MCF 10A (cell line): ENCODE data around the gene ETNK2. TPM values are rescaled to one million over a fixed set of nuclear protein-coding genes. Genes with fewer than 3 reads are reported as not detected.

Experiments
- BruUV-seq: library from RNA; stranded (reverse); fragments of 400-500 nt; replicated peaks from 2 replicates; lab custom pipeline; 2021; lab: Mats Ljungman, UMichigan
- CTCF ChIA-PET: fragments of 300-600 bp; sonication (Branson Sonifier 250); formaldehyde crosslinking; extraction: SDS; loops from one replicate; lab custom pipeline; 2021; ENCODE audit warnings: antibody characterized with exemption, inconsistent platforms; lab: Yijun Ruan, JAX
- POLR2A ChIA-PET: fragments of 300-600, 350-650 bp; sonication (Branson Sonifier 250); formaldehyde crosslinking; extraction: SDS; loops from one replicate; lab custom pipeline; 2020; ENCODE audit warnings: antibody characterized with exemption, inconsistent platforms; lab: Yijun Ruan, JAX
- DNase-seq: peaks from one replicate; pipeline ENCODE4 v3.0.0-alpha.2; 2018; ENCODE audit not compliant: unreplicated experiment
- H3K27ac Mint-ChIP-seq: one replicate; pipeline ENCODE4 v1.8.0; 2022; ENCODE audit warnings: mild to moderate bottlenecking, low read depth, mixed read lengths; ENCODE audit not compliant: unreplicated experiment
- H3K27me3 Mint-ChIP-seq: one replicate; pipeline ENCODE4 v1.8.0; 2022; ENCODE audit warnings: mixed read lengths; ENCODE audit not compliant: insufficient read depth, unreplicated experiment
- H3K36me3 Mint-ChIP-seq: one replicate; pipeline ENCODE4 v1.8.0; 2022; ENCODE audit warnings: mild to moderate bottlenecking, moderate library complexity, mixed read lengths; ENCODE audit not compliant: insufficient read depth, unreplicated experiment
- H3K4me1 Mint-ChIP-seq: one replicate; pipeline ENCODE4 v1.8.0; 2022; ENCODE audit warnings: mixed read lengths; ENCODE audit not compliant: insufficient read depth, unreplicated experiment
- H3K4me3 Mint-ChIP-seq: one replicate; pipeline ENCODE4 v1.8.0; 2022; ENCODE audit warnings: mild to moderate bottlenecking, moderate library complexity, mixed read lengths; ENCODE audit not compliant: unreplicated experiment
- H3K9me3 Mint-ChIP-seq: one replicate; pipeline ENCODE4 v1.8.0; 2022; ENCODE audit warnings: mixed read lengths; ENCODE audit not compliant: unreplicated experiment
- intact Hi-C: fragments of 100-400 bp; cut with micrococcal nuclease; formaldehyde crosslinking; loops from 2 replicates; pipeline ENCODE4 v1.14.1; 2022
- total RNA-seq: library from RNA; stranded (reverse); gene quantifications from 2 replicates; pipeline ENCODE4 v1.2.3, GENCODE V29; 2022
- TF ChIP-seq, protein P1 (sequence below): fragments of 200-600 bp; IDR thresholded peaks from one replicate; pipeline ENCODE4 v1.8.0; 2022; ENCODE audit warnings: antibody characterized with exemption, mild to moderate bottlenecking; ENCODE audit not compliant: unreplicated experiment

The ETNK2 gene
- total RNA-seq, 1 experiment from 2014 or later, result 9.5 TPM

GRCh38 chr1:204194771-204195170, 42.9 kb upstream of the ETNK2 start:
- ChIA-PET POLR2A (interaction anchor here (0.6 kb wide), 1 partner anchor 200 kb away, joined by 3 read pairs; no protein-coding TSS in a partner anchor), CTCF (interaction anchor here (1.3 to 1.9 kb wide), 2 partner anchors 12 to 168 kb away, joined by 6 to 16 read pairs; no protein-coding TSS in a partner anchor)
- Mint-ChIP-seq H3K27ac (no peak overlapping the region), H3K27me3 (peaks cover 31% of the 10 kb centered on the region), H3K36me3 (no peaks in the 10 kb centered on the region), H3K4me1 (peaks cover 6% of the 10 kb centered on the region), H3K4me3 (no peak overlapping the region), H3K9me3 (peaks cover 7% of the 10 kb centered on the region)
- TF ChIP-seq, protein P1, sequence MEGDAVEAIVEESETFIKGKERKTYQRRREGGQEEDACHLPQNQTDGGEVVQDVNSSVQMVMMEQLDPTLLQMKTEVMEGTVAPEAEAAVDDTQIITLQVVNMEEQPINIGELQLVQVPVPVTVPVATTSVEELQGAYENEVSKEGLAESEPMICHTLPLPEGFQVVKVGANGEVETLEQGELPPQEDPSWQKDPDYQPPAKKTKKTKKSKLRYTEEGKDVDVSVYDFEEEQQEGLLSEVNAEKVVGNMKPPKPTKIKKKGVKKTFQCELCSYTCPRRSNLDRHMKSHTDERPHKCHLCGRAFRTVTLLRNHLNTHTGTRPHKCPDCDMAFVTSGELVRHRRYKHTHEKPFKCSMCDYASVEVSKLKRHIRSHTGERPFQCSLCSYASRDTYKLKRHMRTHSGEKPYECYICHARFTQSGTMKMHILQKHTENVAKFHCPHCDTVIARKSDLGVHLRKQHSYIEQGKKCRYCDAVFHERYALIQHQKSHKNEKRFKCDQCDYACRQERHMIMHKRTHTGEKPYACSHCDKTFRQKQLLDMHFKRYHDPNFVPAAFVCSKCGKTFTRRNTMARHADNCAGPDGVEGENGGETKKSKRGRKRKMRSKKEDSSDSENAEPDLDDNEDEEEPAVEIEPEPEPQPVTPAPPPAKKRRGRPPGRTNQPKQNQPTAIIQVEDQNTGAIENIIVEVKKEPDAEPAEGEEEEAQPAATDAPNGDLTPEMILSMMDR, result no peak
- intact Hi-C loops, result no loop called here
- no peak for DNase-seq
- no TSS peak for BruUV-seq

DNA sequence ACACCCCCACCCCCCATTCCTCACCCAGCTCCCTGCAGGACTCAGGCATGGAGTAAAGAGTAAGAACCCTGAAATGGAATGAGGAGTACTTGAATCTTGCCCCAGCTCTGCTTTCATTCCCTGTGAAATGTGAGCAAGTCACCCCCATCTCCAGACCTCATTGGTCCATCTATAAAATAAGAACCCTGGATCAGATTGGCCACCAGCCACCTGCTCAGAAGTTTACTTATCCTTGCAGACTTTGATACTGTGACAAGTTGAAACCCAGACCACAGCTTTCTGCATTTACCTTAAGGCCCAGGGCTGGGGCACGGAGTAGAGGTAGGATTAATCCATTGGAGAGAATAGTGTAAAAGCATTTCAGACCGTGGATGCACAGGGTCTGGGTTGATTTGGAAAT, 42.2 kb upstream of the ETNK2 start:
- H3K9me3 Mint-ChIP-seq, result peaks cover 7% of the 10 kb centered on the region
- CTCF ChIA-PET, result interaction anchor here (0.6 to 6.5 kb wide), 4 partner anchors 12 to 169 kb away, joined by 4 to 68 read pairs (median 11); no protein-coding TSS in a partner anchor

GRCh38 chr1:204192589-204193352, 40.9 kb upstream of the ETNK2 start:
- peaks cover 7% of the 10 kb centered on the region for H3K9me3 Mint-ChIP-seq
- TF ChIP-seq, protein P1, result no peak
- peaks cover 51% of the 10 kb centered on the region for H3K27me3 Mint-ChIP-seq
- no peaks in the 10 kb centered on the region for H3K36me3 Mint-ChIP-seq
- peak; percentile 60 for DNase-seq
- CTCF ChIA-PET, result interaction anchor here (0.6 to 6.5 kb wide), 10 partner anchors 12 to 566 kb away, joined by 3 to 68 read pairs (median 4); no protein-coding TSS in a partner anchor
- POLR2A ChIA-PET, result interaction anchor here (0.6 to 1.7 kb wide), 3 partner anchors 38 to 202 kb away, joined by 4 read pairs; no protein-coding TSS in a partner anchor
- no TSS peak for BruUV-seq
- H3K27ac Mint-ChIP-seq, result no peak overlapping the region
- H3K4me1 Mint-ChIP-seq, result no peaks in the 10 kb centered on the region
- intact Hi-C loops, result no loop called here
- H3K4me3 Mint-ChIP-seq, result no peak overlapping the region

More for the DNA sequence above, 42.2 kb upstream of the ETNK2 start:
- no peak for DNase-seq
- TF ChIP-seq, protein P1, result no peak
- Mint-ChIP-seq H3K4me1 (peaks cover 6% of the 10 kb centered on the region), H3K27me3 (peaks cover 38% of the 10 kb centered on the region), H3K4me3 (no peak overlapping the region), H3K36me3 (no peaks in the 10 kb centered on the region), H3K27ac (no peak overlapping the region)
- intact Hi-C loops, result no loop called here
- BruUV-seq, result no TSS peak
- POLR2A ChIA-PET, result interaction anchor here (0.6 kb wide), 1 partner anchor 201 kb away, joined by 3 read pairs; no protein-coding TSS in a partner anchor

- H3K27me3 Mint-ChIP-seq, result peaks cover 58% of the 10 kb centered on the region
- no TSS peak for BruUV-seq
- no peak for DNase-seq
These were observed 40.2 kb upstream of the ETNK2 start for GRCh38 chr1:204192046-204192445.

More at GRCh38 chr1:204192046-204192445, 40.2 kb upstream of the ETNK2 start:
- ChIA-PET POLR2A (interaction anchor here (0.7 to 1.7 kb wide), 3 partner anchors 38 to 1734 kb away, joined by 3 to 4 read pairs (median 4); no protein-coding TSS in a partner anchor), CTCF (interaction anchor here (0.6 to 6.5 kb wide), 10 partner anchors 15 to 565 kb away, joined by 3 to 68 read pairs (median 5); no protein-coding TSS in a partner anchor)
- Mint-ChIP-seq H3K4me3 (no peak overlapping the region), H3K36me3 (peaks cover 5% of the 10 kb centered on the region), H3K27ac (no peak overlapping the region), H3K4me1 (no peaks in the 10 kb centered on the region), H3K9me3 (peaks cover 7% of the 10 kb centered on the region)
- intact Hi-C loops, result no loop called here
- TF ChIP-seq, protein P1, result no peak
